Measurements from ENCODE around the gene MSL3. TPM values are rescaled to one million over a fixed set of nuclear protein-coding genes. Genes with fewer than 3 reads are reported as not detected.

The MSL3 gene
- total RNA-seq, 1 donor from 2014 or later, result 34.9 TPM

DNA sequence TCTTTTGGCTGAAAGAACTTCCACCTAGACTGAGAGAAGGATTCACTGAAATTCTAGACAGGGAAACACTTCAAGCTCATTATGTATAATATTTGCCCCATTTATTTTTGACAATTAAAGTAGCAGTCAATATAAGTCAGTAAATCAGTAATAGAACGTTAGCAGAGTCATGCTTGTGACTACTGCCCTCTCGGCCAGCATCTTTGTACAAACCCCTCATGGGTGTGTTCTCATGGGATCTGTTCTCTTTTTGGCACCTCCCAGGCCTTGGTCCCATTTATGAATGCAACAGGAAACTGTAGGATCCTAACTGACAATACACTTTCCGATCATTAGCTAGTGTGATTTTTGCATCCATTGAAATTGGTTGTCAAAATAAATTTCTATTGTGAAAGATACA, 2.9 kb downstream of the MSL3 start:
- no peaks in the 10 kb centered on the region for H3K9me3 ChIP-seq
- DNase-seq, result no peak
- peaks cover 4% of the 10 kb centered on the region for H3K4me1 ChIP-seq
- no peak for ATAC-seq
- H3K4me3 ChIP-seq, result peak overlapping the region; percentile 74
- H3K27ac ChIP-seq, result peak overlapping the region; percentile 93
- no peaks in the 10 kb centered on the region for H3K27me3 ChIP-seq (ENCODE audit: low read depth)
- peaks cover 53% of the 10 kb centered on the region for H3K36me3 ChIP-seq
- TF ChIP-seq, protein P1, sequence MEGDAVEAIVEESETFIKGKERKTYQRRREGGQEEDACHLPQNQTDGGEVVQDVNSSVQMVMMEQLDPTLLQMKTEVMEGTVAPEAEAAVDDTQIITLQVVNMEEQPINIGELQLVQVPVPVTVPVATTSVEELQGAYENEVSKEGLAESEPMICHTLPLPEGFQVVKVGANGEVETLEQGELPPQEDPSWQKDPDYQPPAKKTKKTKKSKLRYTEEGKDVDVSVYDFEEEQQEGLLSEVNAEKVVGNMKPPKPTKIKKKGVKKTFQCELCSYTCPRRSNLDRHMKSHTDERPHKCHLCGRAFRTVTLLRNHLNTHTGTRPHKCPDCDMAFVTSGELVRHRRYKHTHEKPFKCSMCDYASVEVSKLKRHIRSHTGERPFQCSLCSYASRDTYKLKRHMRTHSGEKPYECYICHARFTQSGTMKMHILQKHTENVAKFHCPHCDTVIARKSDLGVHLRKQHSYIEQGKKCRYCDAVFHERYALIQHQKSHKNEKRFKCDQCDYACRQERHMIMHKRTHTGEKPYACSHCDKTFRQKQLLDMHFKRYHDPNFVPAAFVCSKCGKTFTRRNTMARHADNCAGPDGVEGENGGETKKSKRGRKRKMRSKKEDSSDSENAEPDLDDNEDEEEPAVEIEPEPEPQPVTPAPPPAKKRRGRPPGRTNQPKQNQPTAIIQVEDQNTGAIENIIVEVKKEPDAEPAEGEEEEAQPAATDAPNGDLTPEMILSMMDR (IDR thresholded peaks at IDR 0.05), result no peak
- intact Hi-C loops (cut with DNase I), result no loop called here

DNA sequence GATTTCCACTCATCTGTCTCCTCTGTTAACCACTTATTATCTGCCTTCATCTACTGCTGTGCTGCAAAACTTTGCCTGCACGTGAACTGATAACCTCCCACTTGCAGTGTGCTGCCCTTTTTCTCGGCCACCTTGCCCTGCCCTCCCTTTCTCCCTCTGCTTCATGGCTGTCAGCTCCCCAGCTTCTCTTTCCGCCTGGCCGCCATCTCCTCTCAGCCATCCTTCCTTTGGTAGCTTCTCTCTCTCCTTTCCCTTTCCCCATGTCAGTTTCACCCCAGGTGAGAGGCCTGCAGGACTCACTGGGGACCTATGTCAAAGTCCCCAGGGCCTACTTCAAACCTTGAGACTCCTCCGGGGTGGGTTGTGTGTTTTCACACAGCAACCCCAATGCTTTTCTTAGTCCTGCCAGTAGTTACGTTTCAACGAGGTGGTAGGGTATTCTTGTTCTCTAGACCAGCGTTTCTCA, 6.6 kb downstream of the MSL3 start:
- H3K36me3 ChIP-seq, result peaks cover 85% of the 10 kb centered on the region
- intact Hi-C loops (cut with DNase I), result no loop called here
- TF ChIP-seq, protein P1 (IDR thresholded peaks at IDR 0.05), result no peak
- DNase-seq (no peak), ATAC-seq (no peak)
- no peaks in the 10 kb centered on the region for H3K9me3 ChIP-seq
- no peak overlapping the region for H3K4me3 ChIP-seq
- no peaks in the 10 kb centered on the region for H3K27me3 ChIP-seq (ENCODE audit: low read depth)
- no peak overlapping the region for H3K27ac ChIP-seq
- H3K4me1 ChIP-seq, result peaks cover 4% of the 10 kb centered on the region

DNA sequence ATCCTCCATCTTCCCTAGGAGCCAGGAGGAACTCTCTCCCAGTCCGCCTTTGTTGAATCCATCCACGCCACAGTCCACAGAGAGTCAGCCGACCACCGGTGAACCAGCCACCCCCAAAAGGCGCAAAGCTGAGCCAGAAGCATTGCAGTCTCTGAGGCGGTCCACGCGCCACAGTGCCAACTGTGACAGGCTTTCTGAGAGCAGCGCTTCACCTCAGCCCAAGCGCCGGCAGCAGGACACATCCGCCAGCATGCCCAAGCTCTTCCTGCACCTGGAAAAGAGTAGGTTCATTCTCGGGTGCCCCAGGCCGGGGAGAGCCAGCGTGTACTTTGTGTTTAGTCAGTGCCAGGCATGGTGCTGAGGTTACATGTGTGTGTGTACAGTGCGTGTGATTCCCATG, 7.4 kb downstream of the MSL3 start:
- no peaks in the 10 kb centered on the region for H3K27me3 ChIP-seq (ENCODE audit: low read depth)
- peaks cover 87% of the 10 kb centered on the region for H3K36me3 ChIP-seq
- intact Hi-C loops (cut with DNase I), result no loop called here
- no peak for DNase-seq
- TF ChIP-seq, protein P1 (IDR thresholded peaks at IDR 0.05), result no peak
- no peak overlapping the region for H3K27ac ChIP-seq
- H3K9me3 ChIP-seq, result no peaks in the 10 kb centered on the region
- no peak overlapping the region for H3K4me3 ChIP-seq
- no peak for ATAC-seq
- H3K4me1 ChIP-seq, result no peaks in the 10 kb centered on the region

DNA sequence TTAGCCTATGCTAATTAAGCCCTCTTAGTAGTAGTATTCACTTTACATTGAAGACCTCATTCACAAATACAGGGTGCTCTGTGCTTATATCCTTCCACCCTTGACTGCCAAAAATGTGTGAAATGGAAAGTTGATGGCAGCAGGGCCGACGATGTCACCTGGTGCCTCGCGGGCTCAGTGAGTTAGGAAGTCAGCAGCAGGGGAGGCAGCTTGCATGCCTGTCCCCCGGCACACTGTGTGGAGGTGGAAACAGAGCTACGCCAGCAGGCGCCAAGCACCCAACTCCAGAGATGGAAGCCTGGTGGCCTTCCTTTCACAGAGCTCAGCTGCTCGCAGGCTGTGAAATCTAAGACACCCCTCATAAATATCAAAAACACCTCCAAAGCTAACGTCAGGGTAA, 8.4 kb downstream of the MSL3 start:
- Histone ChIP-seq H3K27me3 (ENCODE audit: low read depth) (no peaks in the 10 kb centered on the region), H3K9me3 (no peaks in the 10 kb centered on the region), H3K4me1 (no peaks in the 10 kb centered on the region), H3K27ac (no peak overlapping the region), H3K36me3 (peaks cover 80% of the 10 kb centered on the region), H3K4me3 (no peak overlapping the region)
- intact Hi-C loops (cut with DNase I), result no loop called here
- TF ChIP-seq, protein P1 (IDR thresholded peaks at IDR 0.05), result no peak
- ATAC-seq (no peak), DNase-seq (no peak)

DNA sequence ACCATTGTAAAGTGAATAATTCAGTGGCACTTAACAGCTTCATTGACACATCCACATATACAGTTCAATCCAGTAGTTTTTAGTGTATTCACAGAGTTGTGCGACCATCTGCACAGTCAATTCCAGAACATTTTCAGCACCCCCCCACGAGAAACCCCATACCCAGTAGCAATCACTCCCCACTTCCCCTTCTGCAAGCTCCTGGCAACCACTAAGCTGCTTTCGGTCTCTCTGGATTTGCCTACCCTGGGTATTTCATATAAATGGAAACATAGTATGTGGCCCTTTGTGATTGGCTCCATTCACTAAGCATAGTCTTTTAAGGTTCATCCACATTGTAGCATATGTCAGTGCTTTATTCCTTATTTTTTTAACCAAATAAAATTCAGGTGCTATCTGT, 10.0 kb downstream of the MSL3 start:
- no peaks in the 10 kb centered on the region for H3K9me3 ChIP-seq
- peaks cover 69% of the 10 kb centered on the region for H3K36me3 ChIP-seq
- intact Hi-C loops (cut with DNase I), result no loop called here
- no peaks in the 10 kb centered on the region for H3K27me3 ChIP-seq (ENCODE audit: low read depth)
- TF ChIP-seq, protein P1 (IDR thresholded peaks at IDR 0.05), result no peak
- no peak overlapping the region for H3K4me3 ChIP-seq
- DNase-seq, result no peak
- H3K4me1 ChIP-seq, result no peaks in the 10 kb centered on the region
- no peak for ATAC-seq
- H3K27ac ChIP-seq, result no peak overlapping the region

DNA sequence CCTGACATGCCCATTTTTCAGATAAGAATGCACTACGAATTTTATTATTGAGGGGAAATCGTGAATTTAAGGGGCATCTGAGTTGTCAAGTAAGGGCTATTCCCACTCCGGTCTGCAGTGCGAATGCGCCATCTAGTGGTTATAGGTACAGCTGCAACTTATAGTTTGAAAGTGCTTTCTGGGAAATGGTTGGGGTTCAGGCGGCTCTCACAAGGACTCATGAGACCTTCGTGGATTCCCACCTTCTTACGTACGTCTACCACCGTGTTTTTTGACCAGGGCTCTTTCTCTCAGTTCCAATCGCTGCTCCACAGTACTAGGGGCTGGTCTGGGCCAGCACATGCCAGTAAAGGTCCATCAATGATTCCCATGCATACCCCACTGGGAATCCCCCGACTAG, 12.3 kb downstream of the MSL3 start:
- intact Hi-C loops (cut with DNase I), result no loop called here
- no peaks in the 10 kb centered on the region for H3K27me3 ChIP-seq (ENCODE audit: low read depth)
- TF ChIP-seq, protein P1 (IDR thresholded peaks at IDR 0.05), result peak; percentile 74
- H3K27ac ChIP-seq, result no peak overlapping the region
- peak; percentile 43 for DNase-seq
- H3K4me3 ChIP-seq, result no peak overlapping the region
- H3K9me3 ChIP-seq, result no peaks in the 10 kb centered on the region
- H3K36me3 ChIP-seq, result peaks cover 54% of the 10 kb centered on the region
- peak; percentile 78 to 83 for ATAC-seq
- H3K4me1 ChIP-seq, result no peaks in the 10 kb centered on the region

Data from lower lobe of right lung (tissue), 2 donors.